ENCODE measurements around the gene GPD2. TPM values are rescaled to one million over a fixed set of nuclear protein-coding genes. Genes with fewer than 3 reads are reported as not detected.

GPD2 gene
- total and polyA plus RNA-seq, 2 of the 8 experiments (the other 6 are each of a cell fraction or from before 2014, with no cell fraction given) = 8.4 to 43.1 TPM

GRCh38 chr2:156598563-156598962, 162.4 kb downstream of the GPD2 start (continued):
- TF ChIP-seq CHD7 (IDR thresholded peaks at IDR 0.05; ENCODE audit: insufficient replicate concordance, low read length) (no peak), TBP (IDR thresholded peaks at IDR 0.05; ENCODE audit: low read depth, low read length) (no peak), RXRA (IDR thresholded peaks at IDR 0.05; ENCODE audit: insufficient read depth, low read depth, low read length) (no peak), SP1 (IDR thresholded peaks at IDR 0.05; ENCODE audit: low read depth, low read length) (no peak)

Measured in H1 (cell line).